GM12878 (cell line): Measurements from ENCODE around the gene MAB21L4. TPM values are rescaled to one million over a fixed set of nuclear protein-coding genes. Genes with fewer than 3 reads are reported as not detected.

Experiments used
- ATAC-seq: fragments of 200-7000 bp; cut with Tn5 transposase; 3 replicates; pipeline ENCODE4 v1.9.1; 2020; ENCODE audit warnings: mild to moderate bottlenecking, moderate library complexity
- BruUV-seq: library from RNA; stranded (reverse); fragments of 400-500 nt; replicated peaks from 2 replicates; lab custom pipeline; 2021; lab: Mats Ljungman, UMichigan
- CTCF ChIA-PET: fragments of 300-600 bp; sonication (Branson Sonifier 250); formaldehyde crosslinking; extraction: SDS; loops from one replicate; lab custom pipeline; 2021; ENCODE audit warnings: inconsistent platforms; lab: Yijun Ruan, JAX
- POLR2A ChIA-PET: fragments of 350-600 bp; formaldehyde crosslinking; extraction: SDS; loops from one replicate; lab custom pipeline; 2021; ENCODE audit warnings: inconsistent platforms; lab: Charles Lee
- RAD21 ChIA-PET: fragments of 300-600 bp; sonication (Branson Sonifier 250); formaldehyde crosslinking; loops from one replicate; lab custom pipeline; 2023; ENCODE audit warnings: antibody characterized with exemption; ENCODE audit not compliant: unreplicated experiment; lab: Charles Lee
- SMC1A ChIA-PET: fragments of 300-600 bp; sonication (Branson Sonifier 250); formaldehyde crosslinking; loops from one replicate; lab custom pipeline; 2023; ENCODE audit not compliant: unreplicated experiment, uncharacterized antibody; lab: Charles Lee
- DNase-seq: peaks from one replicate; pipeline ENCODE4 v3.0.0-alpha.2; 2011; ENCODE audit warnings: low read depth, low spot score
- FAIRE-seq: peaks from 3 replicates; lab custom pipeline; 2011; peaks lifted over from hg19 to GRCh38; lab: Jason Lieb, UNC
- H2AFZ ChIP-seq: 2 replicates; pipeline ENCODE4 v1.6.0; 2011; ENCODE audit warnings: low read depth, low read length, control low read depth; ENCODE audit not compliant: control insufficient read depth
- H3K27ac ChIP-seq: 2 replicates; pipeline ENCODE4 v1.5.1; 2011; ENCODE audit warnings: control low read depth; ENCODE audit not compliant: control insufficient read depth, insufficient read depth
- H3K27me3 ChIP-seq, 2 experiments: replicated peaks in 1 of 2; 2 replicates each; pipeline versions ENCODE4 v1.6.0 to v1.6.1; 2011; ENCODE audit warnings: low read length in 1 of 2; ENCODE audit not compliant: control insufficient read depth in 2 of 2, insufficient read depth in 2 of 2
- H3K36me3 ChIP-seq, 2 experiments: 2 replicates each; pipeline ENCODE4 v1.5.1; 2011; ENCODE audit warnings: low read length in 1 of 2; ENCODE audit not compliant: control insufficient read depth in 2 of 2, insufficient read depth in 2 of 2
- H3K4me1 ChIP-seq: 2 replicates; pipeline ENCODE4 v1.6.1; 2011; ENCODE audit warnings: mild to moderate bottlenecking, low read length, moderate library complexity, mixed read lengths; ENCODE audit not compliant: control insufficient read depth, insufficient read depth
- H3K4me2 ChIP-seq: 2 replicates; pipeline ENCODE4 v1.6.0; 2011; ENCODE audit warnings: control low read depth; ENCODE audit not compliant: control insufficient read depth, insufficient read depth
- H3K4me3 ChIP-seq: fragments of 200-600 bp; sonication (generic); 2 replicates; pipeline ENCODE4 v1.5.1; 2016
- H3K79me2 ChIP-seq: 2 replicates; pipeline ENCODE4 v1.6.0; 2011; ENCODE audit warnings: low read length; ENCODE audit not compliant: control insufficient read depth, insufficient read depth
- H3K9ac ChIP-seq: 2 replicates; pipeline ENCODE4 v1.8.0; 2011; ENCODE audit warnings: low read length, control low read depth, mixed read lengths; ENCODE audit not compliant: control insufficient read depth, insufficient read depth
- H3K9me3 ChIP-seq: replicated peaks from 3 replicates; pipeline ENCODE4 v1.5.1; 2011; ENCODE audit warnings: mild to moderate bottlenecking, low read length; ENCODE audit not compliant: control insufficient read depth, insufficient read depth
- H4K20me1 ChIP-seq: 2 replicates; pipeline ENCODE4 v1.6.0; 2011; ENCODE audit not compliant: control insufficient read depth, insufficient read depth
- RAD51 ChIP-seq: fragments of 450-650 bp; IDR thresholded peaks from 2 replicates; pipeline ENCODE4 v1.6.1; 2016; ENCODE audit warnings: moderate library complexity, mild to moderate bottlenecking, inconsistent platforms
- RB1 ChIP-seq: fragments of 450-650 bp; formaldehyde crosslinking; IDR thresholded peaks from 2 replicates; pipeline ENCODE4 v1.6.1; 2017; ENCODE audit warnings: mild to moderate bottlenecking, borderline replicate concordance
- SIX5 ChIP-seq: IDR thresholded peaks from 2 replicates; pipeline ENCODE4 v1.6.1; 2011; ENCODE audit warnings: mild to moderate bottlenecking, low read depth, low read length, moderate library complexity; ENCODE audit not compliant: severe bottlenecking
- SMAD1 ChIP-seq: fragments of 450-650 bp; IDR thresholded peaks from 2 replicates; pipeline ENCODE4 v1.6.1; 2018; ENCODE audit warnings: mild to moderate bottlenecking, low read depth; ENCODE audit not compliant: partially characterized antibody
- TCF3 ChIP-seq: IDR thresholded peaks from 2 replicates; pipeline ENCODE4 v1.6.1; 2012; ENCODE audit warnings: low read depth, mild to moderate bottlenecking, low read length, borderline replicate concordance; ENCODE audit not compliant: insufficient read depth
- WGBS: methylation state at CpG from one replicate; pipeline ENCODE4 v1.1.6; 2016; ENCODE audit warnings: low lambda C conversion rate; ENCODE audit not compliant: insufficient replicate concordance, insufficient coverage; ENCODE audit errors: missing lambda C conversion rate; 5-methylcytosine and 5-hydroxymethylcytosine counted together
- in situ Hi-C: fragments of 300-500 bp; cut with MboI; formaldehyde crosslinking; loops from 9 replicates; pipeline ENCODE4 v1.14.3; 2018; ENCODE audit warnings: mixed read lengths
- intact Hi-C: fragments of 100-400 bp; cut with micrococcal nuclease; formaldehyde crosslinking; loops from one replicate; pipeline ENCODE4 v1.14.2; 2022; ENCODE audit not compliant: unreplicated experiment
- polyA plus RNA-seq, 11 experiments: library from polyadenylated mRNA; depleted of rRNA in 4 of 11; unstranded in 6 of 11; stranded (reverse) in 5 of 11; fragments of >200 nt; fragmentation: Nextera tagmentation in 4 of 11; fragmentation: Illumina TruSeq in 1 of 11; extraction: Ambion mirVana in 4 of 11; extraction: Trizol in 1 of 11; gene quantifications; 1 replicate in 1 of 11; 2 replicates in 10 of 11; pipeline versions ENCODE4 v1.2.1 to v1.2.3, GENCODE V29; 2011 to 2016; ENCODE audit warnings: inconsistent platforms in 2 of 11, missing spikeins in 2 of 11, low read depth in 1 of 11
- total RNA-seq, 4 experiments: library from RNA; depleted of rRNA in 3 of 4; stranded (reverse); fragments of >200 nt in 3 of 4; fragmentation: Illumina TruSeq in 1 of 4; extraction: Trizol in 1 of 4; gene quantifications; 2 replicates each; pipeline versions ENCODE4 v1.2.1 to v1.2.3, GENCODE V29; 2013 to 2021
- TF ChIP-seq, protein P1 (sequence below): fragments of 150-350 bp; IDR thresholded peaks from 2 replicates; pipeline ENCODE4 v1.6.1; 2014; ENCODE audit warnings: mild to moderate bottlenecking, low read depth, low read length
- TF ChIP-seq, protein P2 (sequence below): fragments of 450-650 bp; IDR thresholded peaks from 2 replicates; pipeline ENCODE4 v1.6.1; 2017; ENCODE audit warnings: mild to moderate bottlenecking, moderate library complexity

Gene MAB21L4
- total and polyA plus RNA-seq, 10 of the 15 experiments (the other 5 are each of a cell fraction or from before 2014, with no cell fraction given): 0.03 TPM; not detected in 9

DNA sequence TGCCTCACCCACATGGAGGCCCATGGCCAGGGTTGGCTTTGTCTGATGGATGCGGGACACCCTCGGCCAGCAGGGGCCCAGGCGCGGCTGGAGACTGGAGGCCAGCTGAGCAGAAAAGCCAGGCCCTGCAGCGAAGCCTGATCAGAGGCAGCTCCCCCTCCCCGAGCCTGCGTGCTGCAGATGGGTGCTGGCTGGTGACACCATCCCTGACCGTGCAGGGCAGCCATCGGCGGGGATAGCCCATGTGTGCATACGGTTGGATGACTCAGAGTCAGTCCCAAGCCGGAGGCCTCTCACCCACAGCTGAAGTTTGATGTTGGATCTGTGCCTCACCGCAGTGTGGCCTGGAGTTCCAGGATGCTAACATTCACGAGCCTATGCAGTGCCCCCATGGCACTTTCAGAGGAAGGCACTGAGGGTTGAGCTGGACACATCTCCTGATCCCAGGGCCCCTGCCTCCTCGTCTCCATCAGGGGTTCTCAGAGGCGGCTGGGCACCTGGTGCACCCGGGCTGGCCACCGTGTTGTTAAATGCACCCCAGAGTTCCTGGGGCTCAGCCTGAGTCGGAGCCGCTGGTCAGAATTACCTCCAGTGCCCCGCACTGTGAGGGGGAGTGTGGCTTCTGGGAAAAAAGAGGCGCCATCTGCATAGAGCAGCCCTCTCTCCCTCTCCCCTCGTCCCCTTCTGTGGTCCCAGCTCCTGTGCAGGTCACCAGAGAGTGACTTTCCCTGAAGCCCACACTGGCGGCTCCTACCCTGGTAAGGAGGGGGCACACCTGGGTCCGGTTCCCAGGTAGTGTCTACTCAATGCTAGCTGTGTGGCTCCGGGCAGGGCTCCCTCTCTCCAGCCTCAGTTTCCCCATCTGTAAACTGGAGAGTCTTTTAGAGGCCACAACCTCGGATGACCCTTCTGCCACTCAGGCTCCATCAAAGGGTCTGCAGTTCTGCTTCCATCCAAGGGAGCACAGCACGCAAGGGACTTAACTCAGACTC is 56.5 kb downstream of the MAB21L4 start:
- Histone ChIP-seq H3K79me2 (no peaks in the 10 kb centered on the region), H3K4me3 (no peak overlapping the region), H3K4me2 (no peak overlapping the region), H3K4me1 (no peaks in the 10 kb centered on the region), H3K9me3 (no peaks in the 10 kb centered on the region; the same call in 2 of the 3 replicates), H3K27ac (no peak overlapping the region), H4K20me1 (no peaks in the 10 kb centered on the region), H3K9ac (no peak overlapping the region), H2AFZ (no peak overlapping the region), H3K36me3 (no peaks in the 10 kb centered on the region), H3K27me3 (no peaks in the 10 kb centered on the region; a peak in 2 of 4 replicates)
- WGBS: 36% methylated on average over 28 of the region's 28 CpGs
- BruUV-seq: no TSS peak
- no peak for TF ChIP-seq RB1
- TF ChIP-seq, protein P1, sequence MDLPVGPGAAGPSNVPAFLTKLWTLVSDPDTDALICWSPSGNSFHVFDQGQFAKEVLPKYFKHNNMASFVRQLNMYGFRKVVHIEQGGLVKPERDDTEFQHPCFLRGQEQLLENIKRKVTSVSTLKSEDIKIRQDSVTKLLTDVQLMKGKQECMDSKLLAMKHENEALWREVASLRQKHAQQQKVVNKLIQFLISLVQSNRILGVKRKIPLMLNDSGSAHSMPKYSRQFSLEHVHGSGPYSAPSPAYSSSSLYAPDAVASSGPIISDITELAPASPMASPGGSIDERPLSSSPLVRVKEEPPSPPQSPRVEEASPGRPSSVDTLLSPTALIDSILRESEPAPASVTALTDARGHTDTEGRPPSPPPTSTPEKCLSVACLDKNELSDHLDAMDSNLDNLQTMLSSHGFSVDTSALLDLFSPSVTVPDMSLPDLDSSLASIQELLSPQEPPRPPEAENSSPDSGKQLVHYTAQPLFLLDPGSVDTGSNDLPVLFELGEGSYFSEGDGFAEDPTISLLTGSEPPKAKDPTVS: no peak
- no peak for TF ChIP-seq SIX5
- TF ChIP-seq SMAD1: no peak
- no peak for TF ChIP-seq TCF3
- TF ChIP-seq RAD51: no peak
- TF ChIP-seq, protein P2, sequence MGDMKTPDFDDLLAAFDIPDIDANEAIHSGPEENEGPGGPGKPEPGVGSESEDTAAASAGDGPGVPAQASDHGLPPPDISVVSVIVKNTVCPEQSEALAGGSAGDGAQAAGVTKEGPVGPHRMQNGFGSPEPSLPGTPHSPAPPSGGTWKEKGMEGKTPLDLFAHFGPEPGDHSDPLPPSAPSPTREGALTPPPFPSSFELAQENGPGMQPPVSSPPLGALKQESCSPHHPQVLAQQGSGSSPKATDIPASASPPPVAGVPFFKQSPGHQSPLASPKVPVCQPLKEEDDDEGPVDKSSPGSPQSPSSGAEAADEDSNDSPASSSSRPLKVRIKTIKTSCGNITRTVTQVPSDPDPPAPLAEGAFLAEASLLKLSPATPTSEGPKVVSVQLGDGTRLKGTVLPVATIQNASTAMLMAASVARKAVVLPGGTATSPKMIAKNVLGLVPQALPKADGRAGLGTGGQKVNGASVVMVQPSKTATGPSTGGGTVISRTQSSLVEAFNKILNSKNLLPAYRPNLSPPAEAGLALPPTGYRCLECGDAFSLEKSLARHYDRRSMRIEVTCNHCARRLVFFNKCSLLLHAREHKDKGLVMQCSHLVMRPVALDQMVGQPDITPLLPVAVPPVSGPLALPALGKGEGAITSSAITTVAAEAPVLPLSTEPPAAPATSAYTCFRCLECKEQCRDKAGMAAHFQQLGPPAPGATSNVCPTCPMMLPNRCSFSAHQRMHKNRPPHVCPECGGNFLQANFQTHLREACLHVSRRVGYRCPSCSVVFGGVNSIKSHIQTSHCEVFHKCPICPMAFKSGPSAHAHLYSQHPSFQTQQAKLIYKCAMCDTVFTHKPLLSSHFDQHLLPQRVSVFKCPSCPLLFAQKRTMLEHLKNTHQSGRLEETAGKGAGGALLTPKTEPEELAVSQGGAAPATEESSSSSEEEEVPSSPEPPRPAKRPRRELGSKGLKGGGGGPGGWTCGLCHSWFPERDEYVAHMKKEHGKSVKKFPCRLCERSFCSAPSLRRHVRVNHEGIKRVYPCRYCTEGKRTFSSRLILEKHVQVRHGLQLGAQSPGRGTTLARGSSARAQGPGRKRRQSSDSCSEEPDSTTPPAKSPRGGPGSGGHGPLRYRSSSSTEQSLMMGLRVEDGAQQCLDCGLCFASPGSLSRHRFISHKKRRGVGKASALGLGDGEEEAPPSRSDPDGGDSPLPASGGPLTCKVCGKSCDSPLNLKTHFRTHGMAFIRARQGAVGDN: no peak
- ATAC-seq (no peak), FAIRE-seq (no peak), DNase-seq (no peak)
- ChIA-PET SMC1A (interaction anchor here (1.0 to 1.2 kb wide), 3 partner anchors 34 to 343 kb away, joined by 3 to 11 read pairs (median 3); no protein-coding TSS in a partner anchor), CTCF (interaction anchor here (1.3 to 3.4 kb wide), 2 partner anchors 15 to 325 kb away, joined by 3 to 31 read pairs; no protein-coding TSS in a partner anchor), POLR2A (interaction anchor here (0.6 kb wide), 1 partner anchor 257 kb away, joined by 3 read pairs; no protein-coding TSS in a partner anchor), RAD21 (interaction anchor here (1.1 to 1.9 kb wide), 2 partner anchors 12 to 325 kb away, joined by 3 to 21 read pairs; no protein-coding TSS in a partner anchor)
- in situ Hi-C loops: loop anchor here (25.0 kb wide), 1 partner anchor 327 kb away; no protein-coding TSS in a partner anchor
- intact Hi-C loops: loop anchor here (1.0 kb wide), 1 partner anchor 325 kb away; no protein-coding TSS in a partner anchor
